Spleen (tissue), 11 donors: Measurements from ENCODE around the gene HOXA6. TPM values are rescaled to one million over a fixed set of nuclear protein-coding genes. Genes with fewer than 3 reads are reported as not detected.
A peak's percentile ranks its signal among the peaks of the same experiment; 100 is the strongest.

Source experiments
- DNase-seq: peaks from one replicate; pipeline ENCODE4 v3.0.0-alpha.2; 2020
- H3K27ac ChIP-seq, 8 donors: fragments of 200-600 bp; sonication (generic) in 7 of 8; 1 replicate in 4 of 8; 2 replicates in 4 of 8; pipeline versions ENCODE4 v1.5.0 to v1.8.0; 2016 to 2021; ENCODE audit warnings: inconsistent platforms in 4 of 8, mild to moderate bottlenecking in 4 of 8, moderate library complexity in 1 of 8
- H3K27me3 ChIP-seq, 7 donors: fragments of 200-600 bp; sonication (generic) in 6 of 7; replicated peaks in 1 of 7; 1 replicate in 4 of 7; 2 replicates in 3 of 7; pipeline versions ENCODE4 v1.5.0 to v1.8.0; 2016 to 2021; ENCODE audit warnings: inconsistent platforms in 3 of 7, mild to moderate bottlenecking in 1 of 7
- H3K36me3 ChIP-seq, 6 donors: fragments of 200-600 bp; sonication (generic) in 5 of 6; 1 replicate in 4 of 6; 2 replicates in 2 of 6; pipeline versions ENCODE4 v1.5.0 to v1.8.0; 2016 to 2021; ENCODE audit warnings: inconsistent platforms in 2 of 6
- H3K4me1 ChIP-seq, 6 donors: fragments of 200-600 bp; sonication (generic) in 5 of 6; 1 replicate in 3 of 6; 2 replicates in 3 of 6; pipeline versions ENCODE4 v1.5.0 to v1.8.0; 2016 to 2021; ENCODE audit warnings: inconsistent platforms in 3 of 6
- H3K4me3 ChIP-seq, 8 donors: fragments of 200-600 bp; sonication (generic) in 7 of 8; 1 replicate in 4 of 8; 2 replicates in 4 of 8; pipeline versions ENCODE4 v1.5.0 to v1.8.0; 2016 to 2021; ENCODE audit warnings: inconsistent platforms in 4 of 8, mild to moderate bottlenecking in 4 of 8, moderate library complexity in 2 of 8
- H3K9me3 ChIP-seq, 8 donors: fragments of 200-600 bp; sonication (generic) in 7 of 8; 1 replicate in 4 of 8; 2 replicates in 4 of 8; pipeline versions ENCODE4 v1.5.0 to v1.8.0; 2016 to 2021; ENCODE audit warnings: inconsistent platforms in 4 of 8
- CTCF ChIP-seq, 11 experiments: fragments of 200-600 bp in 7 of 11; fragments of 450-650 bp in 4 of 11; sonication (generic) in 4 of 11; IDR thresholded peaks in 8 of 11; conservative IDR thresholded peaks in 3 of 11; 1 replicate in 7 of 11; 2 replicates in 4 of 11; pipeline versions ENCODE4 v1.4.0 to v1.8.0; 2016 to 2021; ENCODE audit warnings: antibody characterized with exemption in 11 of 11, inconsistent platforms in 4 of 11, mild to moderate bottlenecking in 1 of 11
- POLR2A ChIP-seq, 3 donors: fragments of 450-650 bp; IDR thresholded peaks; one replicate each; pipeline ENCODE4 v1.5.1; 2017; ENCODE audit warnings: antibody characterized with exemption in 3 of 3, mild to moderate bottlenecking in 1 of 3
- POLR2AphosphoS5 ChIP-seq, 3 donors: sonication (generic); formaldehyde crosslinking; IDR thresholded peaks; one replicate each; pipeline ENCODE4 v1.5.1; 2017; ENCODE audit warnings: antibody characterized with exemption in 3 of 3
- WGBS, 5 donors: extraction: QIAGEN DNeasy Blood & Tissue Kit in 3 of 5; methylation state at CpG; one replicate each; pipeline versions ENCODE4 v1.1.5 to v1.1.7; 2013 to 2018; 5-methylcytosine and 5-hydroxymethylcytosine counted together
- intact Hi-C: fragments of 100-400 bp; cut with DNase I; formaldehyde crosslinking; loops from one replicate; pipeline ENCODE4 v1.15.0; 2023; ENCODE audit warnings: low total_unique reads
- polyA plus RNA-seq, 3 donors: library from polyadenylated mRNA; stranded (reverse); fragments of 200-250 nt; gene quantifications; one replicate each; pipeline ENCODE4 v1.2.1, GENCODE V29; 2013
- total RNA-seq, 7 donors: library from RNA; depleted of rRNA in 3 of 7; stranded (reverse); fragments of >200 nt in 3 of 7; fragmentation: NEBNext Ultra II Directional in 4 of 7; extraction: Animal tissue kit (Norgen Biotek cat#: 25700) in 4 of 7; gene quantifications; one replicate each; pipeline versions ENCODE4 v1.1.0 to v1.2.1, GENCODE V29; 2016 to 2021
- donor health status: healthy with polysubstance abuse.
- donor health status: DM: no; HTN: no; CAD: no; lungs with moderate emphysema.
- donor health status: DM: no; HTN: no; CAD: no.
- donor health status: Bipolar disorder and iron deficiency.
- donor health status: healthy.
- donor health status: DM: no; HTN: no; CAD: no.
- donor health status: DM: yes; HTN: yes; CAD: no.

HOXA6 gene
- total and polyA plus RNA-seq, 10 donors: 0.26 to 2.0 (median 1.2) TPM; not detected in 2

GRCh38 chr7:27171325-27171636 lies 23.7 kb upstream of the HOXA6 start:
- Histone ChIP-seq H3K9me3 (peaks cover 0 to 9% (median 0%) of the 10 kb centered on the region in 8 donors), H3K27me3 (peaks cover 51 to 100% (median 100%) of the 10 kb centered on the region in 7 donors), H3K36me3 (no peaks in the 10 kb centered on the region), H3K4me1 (peaks cover 22 to 87% (median 54%) of the 10 kb centered on the region in 6 donors), H3K4me3 (no peak overlapping the region), H3K27ac (no peak overlapping the region)
- peak in 2 of 3 donors; percentile 4 to 14 for TF ChIP-seq POLR2AphosphoS5 (IDR thresholded peaks at IDR 0.05)
- TF ChIP-seq POLR2A (IDR thresholded peaks at IDR 0.05): no peak
- 3 to 16% (median 10%) methylated on average over 8 of the region's 8 CpGs for WGBS, 5 donors
- intact Hi-C loops: no loop called here
- peak; percentile 62 for DNase-seq

- DNase-seq: no peak
- Histone ChIP-seq H3K27me3 (peaks cover 57 to 100% (median 100%) of the 10 kb centered on the region in 7 donors), H3K9me3 (peaks cover 0 to 14% (median 0%) of the 10 kb centered on the region in 8 donors), H3K27ac (no peak overlapping the region), H3K4me3 (no peak overlapping the region), H3K4me1 (peaks cover 23 to 89% (median 60%) of the 10 kb centered on the region in 6 donors), H3K36me3 (no peaks in the 10 kb centered on the region)
- TF ChIP-seq POLR2A (IDR thresholded peaks at IDR 0.05): no peak
- intact Hi-C loops: no loop called here
- whole genome bisulfite sequencing, 5 donors: 27 to 29% (median 27%) methylated on average over 11 of the region's 11 CpGs
These were observed 23.1 kb upstream of the HOXA6 start for GRCh38 chr7:27170426-27171324.

GRCh38 chr7:27169658-27170425 lies 22.3 kb upstream of the HOXA6 start:
- no peaks in the 10 kb centered on the region for H3K36me3 ChIP-seq
- intact Hi-C loops: loop anchor here (10.0 kb wide), 1 partner anchor 1305 kb away; no protein-coding TSS in a partner anchor
- TF ChIP-seq POLR2AphosphoS5 (IDR thresholded peaks at IDR 0.05) (no peak), POLR2A (IDR thresholded peaks at IDR 0.05) (no peak), CTCF (IDR thresholded peaks at IDR 0.05 in 8 of 11, conservative IDR thresholded peaks at IDR 0.05 in 3 of 11) (no peak)
- peaks cover 30 to 93% (median 68%) of the 10 kb centered on the region in 6 donors for H3K4me1 ChIP-seq
- H3K4me3 ChIP-seq: peak overlapping the region in 3 of 8 donors; percentile 1 to 31 (median 10)
- WGBS, 5 donors: 2 to 17% (median 3%) methylated on average over 31 to 46 of the region's 46 CpGs
- H3K27me3 ChIP-seq: peaks cover 65 to 100% (median 100%) of the 10 kb centered on the region in 7 donors
- H3K27ac ChIP-seq: no peak overlapping the region
- H3K9me3 ChIP-seq: peaks cover 0 to 21% (median 0%) of the 10 kb centered on the region in 8 donors
- DNase-seq: peak; percentile 69

GRCh38 chr7:27168265-27168947 lies 20.8 kb upstream of the HOXA6 start:
- intact Hi-C loops: loop anchor here (10.0 kb wide), 1 partner anchor 1304 kb away; no protein-coding TSS in a partner anchor
- Histone ChIP-seq H3K4me3 (no peak overlapping the region), H3K4me1 (peaks cover 20 to 93% (median 68%) of the 10 kb centered on the region in 6 donors), H3K27me3 (peaks cover 53 to 100% (median 100%) of the 10 kb centered on the region in 7 donors), H3K36me3 (no peaks in the 10 kb centered on the region), H3K9me3 (peaks cover 0 to 23% (median 0%) of the 10 kb centered on the region in 8 donors), H3K27ac (no peak overlapping the region)
- TF ChIP-seq POLR2AphosphoS5 (IDR thresholded peaks at IDR 0.05) (no peak), CTCF (IDR thresholded peaks at IDR 0.05 in 8 of 11, conservative IDR thresholded peaks at IDR 0.05 in 3 of 11) (no peak), POLR2A (IDR thresholded peaks at IDR 0.05) (no peak)
- WGBS, 5 donors: 11 to 38% (median 12%) methylated on average over 20 to 25 of the region's 25 CpGs
- DNase-seq: peak; percentile 71
